GM18861 (cell line): ENCODE data around the gene ZNF652.
A peak's percentile ranks its signal among the peaks of the same experiment; 100 is the strongest.

Source experiments
- ATAC-seq: cut with Tn5 transposase; IDR thresholded peaks from one replicate; pipeline ENCODE4 v1.9.1; 2021; ENCODE audit not compliant: unreplicated experiment

The ZNF652 gene

DNA sequence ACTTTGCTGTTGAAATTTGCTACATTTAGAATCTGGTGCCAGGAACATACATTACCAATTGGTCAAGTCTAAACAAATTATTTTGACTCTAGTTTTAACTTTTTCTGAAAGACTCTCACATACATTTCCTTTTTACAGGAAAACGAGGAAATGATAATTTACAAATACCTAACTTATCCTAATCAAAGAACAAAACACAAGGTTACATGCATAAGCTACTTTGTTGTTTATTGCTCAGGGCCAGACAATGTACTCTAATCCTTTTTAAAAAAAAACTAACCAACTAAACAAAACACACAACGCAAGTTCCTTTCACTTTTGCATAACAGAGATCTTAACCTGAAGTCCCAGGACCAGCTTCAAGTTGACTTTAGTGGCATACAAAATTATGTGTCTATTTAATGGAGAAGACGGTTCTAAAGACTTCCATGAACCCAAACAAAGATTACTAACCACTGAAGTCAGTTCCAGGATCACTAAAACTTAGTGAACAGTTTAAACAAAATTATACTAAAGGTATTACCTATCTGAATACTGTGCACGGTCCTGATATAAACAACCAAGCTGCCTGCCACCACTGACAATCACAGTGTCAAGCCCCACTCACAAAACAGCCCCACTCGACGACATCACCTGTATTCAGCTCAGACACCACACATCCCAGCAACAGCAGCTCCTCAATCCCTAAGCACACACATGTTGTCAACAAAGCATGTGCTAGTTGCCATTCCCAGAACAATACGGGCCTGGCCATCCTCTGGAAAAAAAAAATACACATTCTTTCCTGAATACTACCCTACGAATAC, 1.9 kb downstream of the ZNF652 start:
- ATAC-seq = no peak

DNA sequence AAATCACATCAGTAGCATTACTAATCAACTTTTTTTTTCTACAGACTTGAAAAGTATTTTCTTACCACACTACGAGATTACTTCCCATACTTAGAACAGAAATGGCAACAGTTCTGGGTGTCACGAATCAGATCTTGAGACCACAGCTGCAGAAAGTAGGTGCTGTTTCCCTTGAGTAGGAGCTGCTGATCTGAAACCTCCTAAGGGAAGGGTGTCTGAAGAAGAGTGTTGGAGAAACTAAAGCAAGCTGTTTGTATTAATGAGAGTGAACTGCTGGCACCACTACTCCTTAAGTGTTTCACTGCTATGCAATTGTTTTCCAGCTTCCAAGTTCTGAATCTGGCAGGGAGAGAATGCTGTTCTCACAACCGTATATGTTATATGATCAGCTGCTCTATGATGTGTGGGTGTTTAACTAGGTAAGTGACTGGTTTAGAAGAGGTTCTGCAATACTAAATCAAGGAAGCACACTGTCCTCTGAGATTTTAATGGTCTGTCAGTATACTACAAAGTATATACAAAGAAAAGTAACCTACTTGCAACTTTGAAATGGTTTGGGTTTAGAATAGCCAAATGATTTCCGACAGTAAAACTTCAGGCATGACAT, 3.3 kb downstream of the ZNF652 start:
- no peak for ATAC-seq

GRCh38 chr17:49357516-49357915, 4.5 kb downstream of the ZNF652 start:
- ATAC-seq = no peak

- ATAC-seq = no peak
Measured at GRCh38 chr17:49356320-49356719, 5.7 kb downstream of the ZNF652 start.

DNA sequence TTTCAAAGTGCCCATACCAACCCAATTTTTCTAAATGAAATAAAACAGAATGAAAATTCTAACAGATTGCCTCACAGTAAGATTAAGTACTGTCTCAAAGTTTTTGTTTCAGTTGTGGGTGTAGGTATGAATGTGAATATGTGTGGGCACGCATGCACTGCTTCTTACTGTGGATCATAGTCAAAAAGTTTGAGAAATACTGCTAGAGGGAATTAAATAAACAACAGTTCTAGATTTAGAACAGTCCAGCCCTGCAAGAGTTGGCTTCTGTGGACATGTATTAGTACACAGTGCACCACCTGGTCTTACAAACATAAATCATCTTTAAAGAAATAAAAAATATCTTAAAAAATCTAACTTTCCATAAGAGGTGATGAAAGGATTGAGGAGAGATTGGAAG, 8.4 kb downstream of the ZNF652 start:
- no peak for ATAC-seq

GRCh38 chr17:49352587-49353154, 9.4 kb downstream of the ZNF652 start:
- no peak for ATAC-seq

GRCh38 chr17:49351572-49352140, 10.4 kb downstream of the ZNF652 start:
- ATAC-seq = no peak

GRCh38 chr17:49349541-49349940, 12.5 kb downstream of the ZNF652 start:
- no peak for ATAC-seq

GRCh38 chr17:49344914-49345313, 17.1 kb downstream of the ZNF652 start:
- no peak for ATAC-seq

DNA sequence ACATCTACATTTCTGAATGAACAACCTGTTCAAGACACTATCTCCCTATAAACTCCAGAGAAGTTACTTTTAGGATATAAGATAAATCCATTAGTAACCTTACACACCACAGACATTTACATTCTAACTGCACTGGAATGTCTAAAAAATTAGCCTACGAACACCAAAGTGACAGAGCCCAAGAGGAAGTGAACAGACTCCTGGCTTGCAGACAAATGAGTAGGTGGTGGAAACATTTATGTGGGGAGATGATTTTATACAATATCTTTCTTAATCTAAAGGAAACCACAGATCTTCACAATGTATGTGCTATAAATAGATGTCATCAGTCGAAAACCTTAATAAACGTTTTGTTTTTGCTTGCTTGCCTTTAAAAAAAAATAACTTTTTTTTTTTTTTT, 18.8 kb downstream of the ZNF652 start:
- ATAC-seq = no peak

DNA sequence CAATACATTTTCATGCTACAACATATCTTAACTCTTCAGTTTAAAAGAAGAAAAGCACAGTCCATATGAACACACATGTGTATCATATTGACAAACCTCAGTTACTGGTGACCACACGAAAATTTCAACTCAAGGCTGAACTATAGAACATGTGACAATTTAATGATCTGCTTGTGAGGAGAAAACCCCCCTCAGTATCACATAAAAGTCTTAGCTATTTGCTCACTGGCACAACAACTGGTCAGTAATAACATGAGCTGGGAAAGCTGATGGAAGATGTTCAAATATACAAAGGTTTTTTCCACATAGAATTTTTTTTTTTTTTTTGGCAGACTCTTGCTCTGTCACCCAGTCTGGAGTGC, 19.5 kb downstream of the ZNF652 start:
- peak; percentile 41 for ATAC-seq

DNA sequence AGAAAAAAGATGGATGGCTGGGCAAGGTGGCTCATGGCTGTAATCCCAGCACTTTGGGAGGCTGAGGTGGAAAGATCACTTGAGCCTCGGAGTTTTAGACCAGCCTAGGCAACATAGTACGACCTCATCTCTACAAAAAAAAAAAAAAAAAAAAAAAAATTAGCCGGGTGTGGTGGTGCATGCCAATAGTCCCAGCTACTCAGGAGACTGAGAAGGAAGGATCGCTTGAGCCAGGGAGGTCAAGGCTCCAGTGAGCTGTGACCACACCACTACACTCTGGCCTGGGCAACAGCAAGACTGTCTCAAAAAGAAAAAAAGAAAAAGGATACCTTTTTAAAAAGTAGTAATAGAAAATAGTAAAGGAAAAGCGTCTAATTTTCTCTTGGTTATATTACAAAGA, 20.7 kb downstream of the ZNF652 start:
- no peak for ATAC-seq

DNA sequence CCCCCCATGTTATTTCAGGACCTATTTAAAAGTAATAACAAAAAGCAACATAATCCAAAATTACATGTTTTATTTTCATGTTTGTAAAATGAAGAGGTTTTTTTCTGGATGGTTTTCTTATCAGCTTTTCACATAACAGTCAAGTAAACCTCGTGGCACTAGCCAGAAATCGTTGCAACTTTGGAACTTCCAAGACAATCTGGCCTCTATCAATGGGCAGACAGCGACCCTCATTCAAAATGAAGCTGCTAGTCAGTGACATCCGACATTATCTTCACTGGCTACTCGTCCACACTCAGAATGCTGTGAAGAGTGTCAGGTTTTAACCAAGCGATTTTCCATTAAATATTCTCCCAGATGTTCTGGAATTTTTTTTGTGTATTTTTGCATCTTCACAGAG, 22.7 kb downstream of the ZNF652 start:
- no peak for ATAC-seq

DNA sequence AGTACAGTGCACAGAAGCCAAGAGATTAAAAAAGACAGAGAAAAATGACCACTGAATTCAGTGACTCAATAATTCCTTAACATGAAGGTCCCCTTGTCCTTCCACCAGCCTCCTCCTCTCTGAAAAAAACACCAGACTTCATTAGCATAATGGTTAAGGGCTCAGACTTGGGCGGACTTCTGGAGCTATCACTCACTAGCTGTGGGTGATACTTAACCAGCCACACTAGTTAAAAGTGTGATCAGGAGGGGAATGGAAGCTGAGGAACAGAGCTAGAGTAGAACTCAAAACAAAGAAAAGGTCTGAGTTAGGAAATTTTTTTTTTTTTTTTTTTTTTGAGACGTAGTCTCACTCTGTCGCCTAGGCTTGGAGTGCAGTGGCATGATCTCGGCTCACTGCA, 23.2 kb downstream of the ZNF652 start:
- ATAC-seq = no peak

DNA sequence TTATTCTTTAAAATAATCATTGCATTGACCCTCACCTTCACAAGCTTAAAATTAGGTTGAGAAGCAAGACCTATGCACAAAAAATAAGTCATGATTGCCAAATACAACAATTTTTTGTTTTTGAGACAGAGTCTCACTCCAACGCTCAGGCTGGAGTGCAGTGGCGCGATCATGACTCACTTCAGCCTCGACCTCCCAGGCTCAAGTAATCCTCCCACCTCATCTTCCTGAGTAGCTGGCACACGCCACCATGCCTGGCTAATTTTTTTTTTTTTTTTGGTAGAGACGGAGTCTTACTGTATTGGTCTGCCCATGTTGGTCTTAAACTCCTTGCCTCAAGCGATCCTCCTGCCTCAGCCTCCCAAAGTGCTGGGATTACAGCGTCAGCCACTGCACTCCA, 24.2 kb downstream of the ZNF652 start:
- no peak for ATAC-seq

- ATAC-seq = no peak
Measured at GRCh38 chr17:49334744-49335512, 27.1 kb downstream of the ZNF652 start.

DNA sequence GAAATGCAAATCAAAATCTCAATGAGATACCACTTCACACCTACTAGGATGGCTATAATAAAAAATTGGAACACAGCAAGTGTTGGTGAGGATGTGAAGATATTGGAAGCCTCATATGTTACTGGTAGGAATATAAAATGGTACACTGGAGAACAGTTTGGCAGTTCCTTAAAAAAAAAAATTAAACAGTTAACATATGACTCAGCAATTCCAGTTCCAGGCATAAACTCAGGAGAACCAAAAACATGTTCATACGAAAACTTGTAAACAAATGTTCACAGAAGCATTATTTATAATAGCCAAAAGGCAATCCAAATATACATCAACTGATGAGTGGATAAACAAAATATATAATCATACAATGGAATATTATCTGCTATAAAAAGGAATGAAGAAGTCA, 28.2 kb downstream of the ZNF652 start:
- no peak for ATAC-seq

DNA sequence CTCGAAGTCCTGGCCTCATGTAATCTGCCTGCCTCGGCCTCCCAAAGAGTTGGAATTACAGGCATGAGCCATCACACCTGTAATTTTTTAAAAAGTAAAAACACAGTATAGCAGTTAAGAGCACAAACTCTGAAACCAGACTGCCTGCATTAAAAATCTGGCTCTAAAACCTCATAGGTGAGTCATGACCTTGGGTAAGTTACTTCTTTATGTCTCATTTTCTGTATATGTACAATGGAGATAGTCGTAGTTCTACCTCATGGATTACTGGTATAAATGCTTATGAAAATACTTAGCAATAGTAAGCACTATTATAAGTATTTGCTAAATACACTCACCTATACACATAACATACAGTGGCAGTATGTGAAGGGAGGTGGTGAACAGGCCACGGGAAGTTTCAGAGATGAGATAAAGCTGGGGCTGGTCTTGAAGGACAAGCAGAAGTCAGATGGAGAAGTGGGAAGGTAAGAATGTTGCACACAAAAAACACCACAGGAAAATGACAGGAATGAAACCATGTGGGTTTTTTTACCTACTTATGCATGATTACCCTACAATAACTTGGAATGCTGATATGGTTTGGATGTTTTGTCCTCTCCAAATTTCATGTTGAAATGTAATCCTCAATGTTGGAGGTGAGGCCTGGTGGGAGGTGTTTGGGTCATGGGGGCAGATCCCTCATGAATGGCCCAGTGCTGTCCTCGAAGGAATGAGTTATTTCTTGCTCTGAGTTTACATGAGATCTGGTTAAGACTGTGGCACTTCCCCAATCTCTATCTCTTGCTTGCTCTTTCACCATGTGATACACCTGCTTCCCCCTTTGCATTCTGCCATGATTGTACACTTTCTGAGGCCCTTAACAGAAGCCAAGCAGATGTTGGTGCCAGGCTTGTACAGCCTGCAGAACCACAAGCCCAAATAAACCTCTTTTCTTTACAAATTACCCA, 33.9 kb downstream of the ZNF652 start:
- ATAC-seq = no peak

DNA sequence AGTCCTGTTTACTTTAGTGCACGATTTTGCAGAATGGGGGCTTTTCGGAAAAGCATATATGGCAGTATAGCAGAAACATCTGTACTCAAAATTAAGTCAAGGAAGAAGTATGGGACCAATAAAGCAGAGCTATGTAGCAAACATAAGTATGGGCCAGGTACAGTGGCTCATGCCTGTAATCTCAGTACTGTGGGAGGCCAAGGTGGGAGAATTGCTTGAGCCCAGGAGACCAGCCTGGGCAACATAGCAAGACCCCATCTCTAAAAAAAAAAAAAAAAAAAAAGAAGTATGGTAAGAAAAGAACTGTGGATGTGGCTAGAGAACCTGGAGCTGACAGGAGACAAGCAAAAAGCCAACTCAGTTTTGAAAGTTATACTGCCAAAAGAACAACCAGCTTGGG, 36.1 kb downstream of the ZNF652 start:
- ATAC-seq = no peak

DNA sequence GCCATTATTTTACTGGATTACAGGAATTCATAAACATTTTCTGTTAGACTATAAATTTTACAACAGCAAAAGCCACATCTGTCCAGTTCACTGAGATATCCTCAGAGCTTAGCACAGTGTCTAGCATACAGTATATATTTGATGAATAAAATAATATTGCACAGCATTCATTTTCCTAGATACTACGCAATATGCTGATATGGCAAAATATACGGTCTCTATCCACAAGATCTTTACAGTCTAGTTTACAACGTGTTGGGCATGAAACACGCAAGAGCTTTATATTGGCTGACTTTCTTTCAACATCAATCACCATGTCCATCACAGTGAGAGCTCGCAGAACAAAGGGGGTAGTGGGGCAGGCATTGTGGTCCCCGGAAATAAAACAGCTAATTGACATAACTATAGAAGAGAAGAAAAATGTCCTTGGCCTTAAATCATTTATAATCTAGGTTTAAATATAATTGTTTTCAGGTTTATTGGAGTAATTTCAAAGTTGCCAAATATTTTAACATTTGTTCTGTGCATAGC, 43.5 kb downstream of the ZNF652 start:
- no peak for ATAC-seq
